ENCODE results near the gene CLDN7. TPM values are rescaled to one million over a fixed set of nuclear protein-coding genes. Genes with fewer than 3 reads are reported as not detected.
A peak's percentile ranks its signal among the peaks of the same experiment; 100 is the strongest.

CLDN7 gene
- total and polyA plus RNA-seq, 4 donors, result 1.1 to 37.6 (median 6.6) TPM

DNA sequence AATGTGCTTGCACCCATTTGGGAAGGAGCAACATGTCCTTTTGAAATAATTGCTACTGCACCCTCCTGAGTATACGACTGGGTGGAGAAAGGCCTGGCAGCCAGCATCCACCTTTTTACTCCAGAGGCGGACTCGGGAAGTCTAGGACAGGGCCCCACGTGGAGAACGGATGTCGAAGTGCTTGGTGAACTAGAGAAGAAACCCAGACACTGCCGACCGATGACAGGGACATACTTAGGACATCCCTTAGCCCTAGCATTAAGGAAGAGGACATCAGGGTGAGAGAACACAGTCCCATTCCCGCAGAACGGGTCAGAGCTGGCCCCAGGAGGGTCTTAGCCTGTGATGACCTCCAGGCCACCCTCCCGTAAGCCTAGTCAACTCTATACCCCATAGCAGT, 28.4 kb upstream of the CLDN7 start:
- no peaks in the 10 kb centered on the region for H3K36me3 ChIP-seq (ENCODE audit: control insufficient read depth in 1 of 2, insufficient read depth in 2 of 2, low read length in 1 of 2)
- H3K4me3 ChIP-seq (ENCODE audit: low read length in 2 of 2), result no peak overlapping the region
- ATAC-seq (ENCODE audit: low FRiP score) (no peak), DNase-seq (no peak)
- intact Hi-C loops (cut with DNase I), result loop anchor here in 1 of 2 donors (10.0 kb wide), 1 partner anchor 246 kb away; the partner anchor contains the start of gene SLC16A11
- no peaks in the 10 kb centered on the region for H3K4me1 ChIP-seq (ENCODE audit: control insufficient read depth in 1 of 2, insufficient read depth in 2 of 2, low read length in 2 of 2)
- no peaks in the 10 kb centered on the region for H3K9me3 ChIP-seq (ENCODE audit: control insufficient read depth, low read length)
- H3K27ac ChIP-seq (ENCODE audit: low read depth in 1 of 2, low read length in 2 of 2), result no peak overlapping the region
- 80 to 85% methylated on average over 11 of the region's 11 CpGs for WGBS, 2 donors
- H3K27me3 ChIP-seq (ENCODE audit: control insufficient read depth in 1 of 2, insufficient read depth in 2 of 2, low read length in 1 of 2), result peaks cover 0 to 2% of the 10 kb centered on the region in 2 donors

DNA sequence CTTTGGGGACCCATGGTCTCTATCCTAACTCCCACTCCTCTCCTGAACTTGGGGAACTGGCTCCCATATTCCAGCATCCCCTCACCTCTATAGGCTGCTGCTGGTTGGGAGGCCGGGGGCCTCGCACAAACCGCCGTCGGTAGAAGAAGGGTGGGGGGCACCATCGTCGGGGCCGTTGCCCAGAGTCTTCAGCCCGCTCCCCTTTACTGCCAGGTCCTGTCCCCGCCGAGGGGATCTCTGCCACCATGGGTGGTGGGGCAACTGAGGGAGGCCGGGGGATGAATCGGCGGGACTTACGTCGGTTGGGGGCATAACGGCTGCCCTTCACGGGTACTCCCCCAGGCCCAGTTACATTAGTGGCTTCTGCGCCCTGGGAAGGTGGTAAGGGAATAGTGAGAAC, 27.9 kb upstream of the CLDN7 start:
- DNase-seq (no peak), ATAC-seq (ENCODE audit: low FRiP score) (no peak)
- H3K27ac ChIP-seq (ENCODE audit: low read depth in 1 of 2, low read length in 2 of 2), result no peak overlapping the region
- peaks cover 0 to 2% of the 10 kb centered on the region in 2 donors for H3K27me3 ChIP-seq (ENCODE audit: control insufficient read depth in 1 of 2, insufficient read depth in 2 of 2, low read length in 1 of 2)
- no peaks in the 10 kb centered on the region for H3K9me3 ChIP-seq (ENCODE audit: control insufficient read depth, low read length)
- H3K4me3 ChIP-seq (ENCODE audit: low read length in 2 of 2), result no peak overlapping the region
- H3K4me1 ChIP-seq (ENCODE audit: control insufficient read depth in 1 of 2, insufficient read depth in 2 of 2, low read length in 2 of 2), result no peaks in the 10 kb centered on the region
- no peaks in the 10 kb centered on the region for H3K36me3 ChIP-seq (ENCODE audit: control insufficient read depth in 1 of 2, insufficient read depth in 2 of 2, low read length in 1 of 2)
- WGBS, 2 donors, result 91 to 94% methylated on average over 19 of the region's 19 CpGs
- intact Hi-C loops (cut with DNase I), result loop anchor here in 1 of 2 donors (10.0 kb wide), 1 partner anchor 245 kb away; the partner anchor contains the start of gene SLC16A11

DNA sequence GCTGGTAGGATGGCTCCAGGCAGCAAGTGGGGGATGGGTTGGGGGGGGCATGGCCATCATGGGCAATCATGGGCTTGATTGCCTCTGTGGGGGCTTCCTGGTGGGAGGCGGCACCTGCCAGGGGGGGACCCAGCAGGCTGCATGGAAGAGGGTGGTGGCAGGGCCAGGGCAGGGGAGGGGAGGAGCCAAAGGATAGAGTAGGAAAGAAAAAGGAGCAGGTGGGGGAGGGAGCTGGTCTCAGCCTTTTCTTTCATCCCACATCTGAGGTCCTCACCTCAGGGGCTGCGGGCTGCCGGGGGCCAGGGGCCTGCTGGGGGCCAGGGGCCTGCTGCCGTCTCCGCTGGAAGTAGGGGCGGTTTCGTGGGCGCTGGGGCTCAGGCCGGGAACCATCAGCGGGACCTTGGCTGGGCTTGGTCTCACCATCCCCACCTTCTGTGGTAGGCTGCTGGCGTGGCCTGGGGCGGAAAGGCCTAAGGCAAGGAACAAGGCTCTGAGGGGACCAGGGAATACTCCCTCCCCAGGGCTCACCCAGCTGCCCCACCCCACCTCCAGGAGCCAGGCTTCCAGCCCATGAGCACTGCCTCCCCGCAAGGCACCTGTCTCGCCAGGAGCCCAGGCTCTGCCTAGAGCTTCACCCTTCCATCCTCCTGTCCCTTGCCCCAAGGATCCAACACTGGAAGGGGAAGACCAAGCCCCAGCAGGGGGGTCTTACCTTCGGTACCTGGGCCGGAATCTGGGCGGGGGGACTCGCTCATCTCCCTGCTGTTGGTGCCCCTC, 27.2 kb upstream of the CLDN7 start:
- DNase-seq (no peak), ATAC-seq (ENCODE audit: low FRiP score) (no peak)
- H3K27ac ChIP-seq (ENCODE audit: low read depth in 1 of 2, low read length in 2 of 2), result no peak overlapping the region
- H3K9me3 ChIP-seq (ENCODE audit: control insufficient read depth, low read length), result no peaks in the 10 kb centered on the region
- H3K4me1 ChIP-seq (ENCODE audit: control insufficient read depth in 1 of 2, insufficient read depth in 2 of 2, low read length in 2 of 2), result no peaks in the 10 kb centered on the region
- 86 to 89% methylated on average over 18 of the region's 18 CpGs for WGBS, 2 donors
- peaks cover 0 to 2% of the 10 kb centered on the region in 2 donors for H3K27me3 ChIP-seq (ENCODE audit: control insufficient read depth in 1 of 2, insufficient read depth in 2 of 2, low read length in 1 of 2)
- intact Hi-C loops (cut with DNase I), result loop anchor here in 1 of 2 donors (10.0 kb wide), 1 partner anchor 245 kb away; the partner anchor contains the start of gene SLC16A11
- H3K36me3 ChIP-seq (ENCODE audit: control insufficient read depth in 1 of 2, insufficient read depth in 2 of 2, low read length in 1 of 2), result no peaks in the 10 kb centered on the region
- H3K4me3 ChIP-seq (ENCODE audit: low read length in 2 of 2), result no peak overlapping the region

- intact Hi-C loops (cut with DNase I), result no loop called here
- no peaks in the 10 kb centered on the region for H3K36me3 ChIP-seq (ENCODE audit: control insufficient read depth in 1 of 2, insufficient read depth in 2 of 2, low read length in 1 of 2)
- no peak overlapping the region for H3K4me3 ChIP-seq (ENCODE audit: low read length in 2 of 2)
- DNase-seq (no peak), ATAC-seq (ENCODE audit: low FRiP score) (no peak)
- no peak overlapping the region for H3K27ac ChIP-seq (ENCODE audit: low read depth in 1 of 2, low read length in 2 of 2)
- H3K9me3 ChIP-seq (ENCODE audit: control insufficient read depth, low read length), result no peaks in the 10 kb centered on the region
- no peaks in the 10 kb centered on the region for H3K27me3 ChIP-seq (ENCODE audit: control insufficient read depth in 1 of 2, insufficient read depth in 2 of 2, low read length in 1 of 2)
- WGBS, 2 donors, result 88 to 96% methylated on average over 12 of the region's 12 CpGs
- no peaks in the 10 kb centered on the region for H3K4me1 ChIP-seq (ENCODE audit: control insufficient read depth in 1 of 2, insufficient read depth in 2 of 2, low read length in 2 of 2)
These were observed 23.4 kb upstream of the CLDN7 start for GRCh38 chr17:7285679-7286078.

- Histone ChIP-seq H3K27ac (ENCODE audit: low read depth in 1 of 2, low read length in 2 of 2) (no peak overlapping the region), H3K4me1 (ENCODE audit: control insufficient read depth in 1 of 2, insufficient read depth in 2 of 2, low read length in 2 of 2) (no peaks in the 10 kb centered on the region), H3K9me3 (ENCODE audit: control insufficient read depth, low read length) (no peaks in the 10 kb centered on the region), H3K4me3 (ENCODE audit: low read length in 2 of 2) (no peak overlapping the region), H3K27me3 (ENCODE audit: control insufficient read depth in 1 of 2, insufficient read depth in 2 of 2, low read length in 1 of 2) (no peaks in the 10 kb centered on the region), H3K36me3 (ENCODE audit: control insufficient read depth in 1 of 2, insufficient read depth in 2 of 2, low read length in 1 of 2) (no peaks in the 10 kb centered on the region)
- WGBS, 2 donors, result 94 to 96% methylated on average over 16 of the region's 16 CpGs
- intact Hi-C loops (cut with DNase I), result loop anchor here in 1 of 2 donors (5.0 kb wide), 1 partner anchor 62 kb away; no protein-coding TSS in a partner anchor
- DNase-seq, result no peak
- no peak for ATAC-seq (ENCODE audit: low FRiP score)
These were observed 22.6 kb upstream of the CLDN7 start for GRCh38 chr17:7284911-7285310.

- Histone ChIP-seq H3K4me1 (ENCODE audit: control insufficient read depth in 1 of 2, insufficient read depth in 2 of 2, low read length in 2 of 2) (no peaks in the 10 kb centered on the region), H3K4me3 (ENCODE audit: low read length in 2 of 2) (no peak overlapping the region), H3K27ac (ENCODE audit: low read depth in 1 of 2, low read length in 2 of 2) (no peak overlapping the region), H3K36me3 (ENCODE audit: control insufficient read depth in 1 of 2, insufficient read depth in 2 of 2, low read length in 1 of 2) (no peaks in the 10 kb centered on the region), H3K9me3 (ENCODE audit: control insufficient read depth, low read length) (no peaks in the 10 kb centered on the region), H3K27me3 (ENCODE audit: control insufficient read depth in 1 of 2, insufficient read depth in 2 of 2, low read length in 1 of 2) (no peaks in the 10 kb centered on the region)
- ATAC-seq (ENCODE audit: low FRiP score) (no peak), DNase-seq (no peak)
- intact Hi-C loops (cut with DNase I), result loop anchor here in 1 of 2 donors (5.0 kb wide), 1 partner anchor 64 kb away; no protein-coding TSS in a partner anchor
- WGBS, 2 donors, result 89 to 92% methylated on average over 18 of the region's 18 CpGs
These were observed 21.4 kb upstream of the CLDN7 start for GRCh38 chr17:7283471-7284216.

DNA sequence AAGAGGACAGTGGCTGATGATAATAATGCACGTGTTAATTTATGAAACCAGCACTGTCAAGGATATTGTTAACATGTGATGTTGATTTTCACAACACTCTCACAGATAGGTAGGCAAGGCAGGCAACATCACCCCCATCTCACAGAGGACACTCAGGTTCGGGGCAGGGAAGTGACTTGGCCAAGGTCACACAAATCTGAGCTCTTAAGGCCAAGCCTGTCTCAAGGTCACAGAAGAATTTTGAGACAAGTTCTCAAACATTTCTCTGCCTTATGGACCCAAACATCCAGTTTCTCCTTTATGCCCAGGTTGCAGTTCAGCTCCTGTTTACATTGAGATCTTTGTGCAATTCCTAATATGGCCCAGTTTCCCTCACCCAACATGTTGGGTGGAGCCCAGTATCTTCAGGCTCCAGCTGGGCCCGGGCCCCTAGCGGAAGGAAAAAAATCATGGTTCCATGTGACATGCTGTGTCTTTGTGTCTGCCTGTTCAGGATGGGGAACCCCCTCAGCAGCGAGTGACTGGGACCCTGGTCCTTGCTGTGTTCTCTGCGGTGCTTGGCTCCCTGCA, 20.6 kb upstream of the CLDN7 start:
- no peak for ATAC-seq (ENCODE audit: low FRiP score)
- no peak overlapping the region for H3K4me3 ChIP-seq (ENCODE audit: low read length in 2 of 2)
- no peaks in the 10 kb centered on the region for H3K4me1 ChIP-seq (ENCODE audit: control insufficient read depth in 1 of 2, insufficient read depth in 2 of 2, low read length in 2 of 2)
- no peak for DNase-seq
- no peaks in the 10 kb centered on the region for H3K9me3 ChIP-seq (ENCODE audit: control insufficient read depth, low read length)
- intact Hi-C loops (cut with DNase I), result loop anchor here in 1 of 2 donors (5.0 kb wide), 1 partner anchor 64 kb away; no protein-coding TSS in a partner anchor
- H3K27me3 ChIP-seq (ENCODE audit: control insufficient read depth in 1 of 2, insufficient read depth in 2 of 2, low read length in 1 of 2), result no peaks in the 10 kb centered on the region
- 71 to 76% methylated on average over 6 of the region's 6 CpGs for WGBS, 2 donors
- no peaks in the 10 kb centered on the region for H3K36me3 ChIP-seq (ENCODE audit: control insufficient read depth in 1 of 2, insufficient read depth in 2 of 2, low read length in 1 of 2)
- no peak overlapping the region for H3K27ac ChIP-seq (ENCODE audit: low read depth in 1 of 2, low read length in 2 of 2)

DNA sequence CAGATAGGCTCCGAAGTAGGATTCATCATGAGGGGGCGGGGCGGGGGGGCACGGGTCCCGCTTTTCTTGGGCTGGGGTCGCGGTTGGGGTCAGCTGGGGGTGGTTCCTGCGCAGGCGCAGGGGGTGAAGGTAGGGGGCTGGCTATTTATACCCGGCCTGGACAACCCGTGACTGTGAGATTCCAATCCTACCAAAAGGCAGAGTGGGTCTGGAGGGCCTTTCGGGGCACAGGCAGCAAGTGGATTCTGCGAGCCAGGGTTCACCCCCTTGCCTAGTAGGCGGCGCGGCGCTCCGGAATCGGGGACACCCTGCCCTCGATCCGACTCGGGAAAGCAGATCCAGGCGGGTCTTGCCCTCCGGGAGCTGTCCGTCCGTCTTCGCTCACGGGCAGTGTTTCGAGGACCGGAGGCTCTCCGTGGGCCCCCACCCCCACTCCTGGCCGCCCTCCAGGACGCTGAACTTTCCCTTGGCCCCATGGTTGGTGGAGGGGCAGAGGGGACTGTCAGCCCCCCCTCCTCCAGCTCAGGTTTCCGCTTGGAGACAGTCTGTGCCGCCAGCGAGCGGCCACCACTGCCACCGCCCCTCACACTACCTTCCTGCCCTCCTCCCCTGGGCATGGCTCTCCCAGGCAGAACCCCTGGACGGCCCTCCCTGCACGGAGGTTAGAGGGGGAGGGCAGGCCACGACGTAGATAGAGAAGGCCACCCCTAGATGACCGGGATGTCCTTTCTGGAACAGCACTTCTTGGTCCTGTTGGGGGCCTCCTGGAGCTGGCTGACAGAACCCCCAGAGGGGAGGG, 19.9 kb upstream of the CLDN7 start:
- intact Hi-C loops (cut with DNase I), result loop anchor here in 1 of 2 donors (5.0 kb wide), 1 partner anchor 65 kb away; no protein-coding TSS in a partner anchor
- H3K4me3 ChIP-seq (ENCODE audit: low read length in 2 of 2), result peak overlapping the region in 1 of 2 donors; percentile 7
- WGBS, 2 donors, result 8% methylated on average over 41 to 43 of the region's 43 CpGs
- ATAC-seq (ENCODE audit: low FRiP score), result peak; percentile 31
- H3K36me3 ChIP-seq (ENCODE audit: control insufficient read depth in 1 of 2, insufficient read depth in 2 of 2, low read length in 1 of 2), result no peaks in the 10 kb centered on the region
- no peaks in the 10 kb centered on the region for H3K27me3 ChIP-seq (ENCODE audit: control insufficient read depth in 1 of 2, insufficient read depth in 2 of 2, low read length in 1 of 2)
- no peaks in the 10 kb centered on the region for H3K9me3 ChIP-seq (ENCODE audit: control insufficient read depth, low read length)
- no peaks in the 10 kb centered on the region for H3K4me1 ChIP-seq (ENCODE audit: control insufficient read depth in 1 of 2, insufficient read depth in 2 of 2, low read length in 2 of 2)
- no peak overlapping the region for H3K27ac ChIP-seq (ENCODE audit: low read depth in 1 of 2, low read length in 2 of 2)
- peak in 1 of 2 donors; percentile 60 for DNase-seq
